Mesendoderm (in vitro differentiated cells): ENCODE results near the gene TLE3.

ENCODE experiments used
- DNase-seq: peaks from one replicate; pipeline ENCODE4 v3.0.0; 2013
- H2AK5ac ChIP-seq: 2 replicates; pipeline ENCODE4 v1.6.1; 2013; ENCODE audit warnings: low read length, inconsistent platforms
- H2BK120ac ChIP-seq: 2 replicates; pipeline ENCODE4 v1.6.1; 2013; ENCODE audit warnings: low read depth, mild to moderate bottlenecking, low read length, moderate library complexity, mixed read lengths
- H2BK15ac ChIP-seq: replicated peaks from 2 replicates; pipeline ENCODE4 v1.6.1; 2013; ENCODE audit warnings: low read depth, mild to moderate bottlenecking, moderate library complexity
- H2BK5ac ChIP-seq: 2 replicates; pipeline ENCODE4 v1.6.1; 2013; ENCODE audit warnings: low read length, inconsistent platforms
- H3K18ac ChIP-seq: 2 replicates; pipeline ENCODE4 v1.6.1; 2013; ENCODE audit warnings: mild to moderate bottlenecking, low read length, mixed read lengths
- H3K23ac ChIP-seq: one replicate; pipeline ENCODE4 v1.6.1; 2013; ENCODE audit warnings: low read length
- H3K27ac ChIP-seq: 2 replicates; pipeline ENCODE4 v1.5.1; 2013; ENCODE audit warnings: low read depth, mild to moderate bottlenecking, inconsistent platforms, low read length, moderate library complexity
- H3K27me3 ChIP-seq: 2 replicates; pipeline ENCODE4 v1.6.1; 2013; ENCODE audit warnings: low read length, control low read depth, mild to moderate bottlenecking, inconsistent platforms; ENCODE audit not compliant: insufficient read depth, poor library complexity
- H3K36me3 ChIP-seq: 2 replicates; pipeline ENCODE4 v1.6.1; 2013; ENCODE audit warnings: low read length, inconsistent platforms; ENCODE audit not compliant: control insufficient read depth, insufficient read depth
- H3K4ac ChIP-seq: one replicate; pipeline ENCODE4 v1.6.1; 2013; ENCODE audit warnings: low read depth, mild to moderate bottlenecking, low read length, moderate library complexity
- H3K4me1 ChIP-seq: 2 replicates; pipeline ENCODE4 v1.6.1; 2013; ENCODE audit warnings: low read depth, low read length, inconsistent platforms; ENCODE audit not compliant: control insufficient read depth
- H3K4me2 ChIP-seq: 2 replicates; pipeline ENCODE4 v1.6.1; 2013; ENCODE audit warnings: low read length
- H3K4me3 ChIP-seq: 2 replicates; pipeline ENCODE4 v1.5.1; 2013; ENCODE audit warnings: mild to moderate bottlenecking, low read length
- H3K56ac ChIP-seq: one replicate; pipeline ENCODE4 v1.6.1; 2013; ENCODE audit warnings: low read length
- H3K79me1 ChIP-seq: 2 replicates; pipeline ENCODE4 v1.6.1; 2013; ENCODE audit warnings: low read length, inconsistent platforms
- H3K79me2 ChIP-seq: 2 replicates; pipeline ENCODE4 v1.6.1; 2013; ENCODE audit warnings: mild to moderate bottlenecking, low read length; ENCODE audit not compliant: control insufficient read depth, insufficient read depth
- H3K9ac ChIP-seq: 2 replicates; pipeline ENCODE4 v1.6.1; 2013; ENCODE audit warnings: low read length, inconsistent platforms
- H4K5ac ChIP-seq: one replicate; pipeline ENCODE4 v1.6.1; 2013; ENCODE audit warnings: low read length
- H4K8ac ChIP-seq: one replicate; pipeline ENCODE4 v1.6.1; 2013; ENCODE audit warnings: low read depth, mild to moderate bottlenecking, control low read depth, low read length, moderate library complexity
- whole genome bisulfite sequencing: extraction: QIAGEN DNeasy Blood & Tissue Kit; methylation state at CpG from one replicate; pipeline ENCODE4 v1.1.7; 2013; ENCODE audit warnings: low lambda C conversion rate, missing lambda C conversion rate; ENCODE audit not compliant: insufficient coverage; ENCODE audit errors: extremely low coverage; 5-methylcytosine and 5-hydroxymethylcytosine counted together

The TLE3 gene

DNA sequence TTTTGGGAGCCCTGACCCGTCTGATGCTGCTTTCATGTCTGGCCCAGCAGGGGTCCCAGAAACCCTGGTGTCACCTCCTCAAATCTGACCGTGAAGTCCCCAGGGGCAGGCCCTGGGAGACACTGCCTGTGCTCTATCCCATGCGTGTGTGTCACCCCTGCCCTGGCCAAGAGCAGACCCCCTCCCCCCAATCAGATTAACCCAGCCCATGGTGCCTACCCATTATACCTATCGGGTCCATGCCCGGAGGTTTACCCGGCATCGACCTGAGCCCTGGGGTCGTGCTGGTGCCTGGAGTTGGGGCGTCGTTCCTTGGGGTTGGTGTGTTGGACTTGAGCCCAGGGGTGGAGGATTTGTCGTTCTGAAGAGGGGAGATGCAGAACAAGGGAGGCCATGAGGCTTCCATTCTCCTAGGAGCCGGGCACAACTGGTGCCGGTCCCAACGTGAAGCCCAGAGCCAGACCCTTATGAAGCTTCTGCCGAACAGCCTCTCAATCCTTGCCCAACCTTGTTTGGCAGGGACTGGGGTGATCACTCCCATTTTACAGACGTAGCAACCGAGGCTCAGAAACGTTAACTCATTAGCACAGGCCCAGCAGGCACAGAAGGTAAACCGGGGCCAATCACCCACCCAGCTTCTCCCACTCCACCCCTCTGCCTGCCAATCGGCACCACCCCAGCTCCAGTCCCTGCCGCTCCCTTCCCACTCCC lies 39.6 kb downstream of the TLE3 start:
- Histone ChIP-seq H3K79me1 (peaks cover 4% of the 10 kb centered on the region), H3K27me3 (no peaks in the 10 kb centered on the region), H3K4ac (no peak overlapping the region), H3K27ac (no peak overlapping the region), H4K5ac (no peak overlapping the region), H2AK5ac (no peak overlapping the region), H3K56ac (no peak overlapping the region), H2BK5ac (no peak overlapping the region), H3K79me2 (no peaks in the 10 kb centered on the region), H3K4me1 (no peaks in the 10 kb centered on the region), H2BK120ac (no peak overlapping the region), H4K8ac (no peak overlapping the region), H3K23ac (no peak overlapping the region), H3K18ac (no peak overlapping the region), H3K9ac (no peak overlapping the region), H3K4me3 (no peak overlapping the region), H3K4me2 (no peak overlapping the region), H2BK15ac (no peak overlapping the region), H3K36me3 (peaks cover 36% of the 10 kb centered on the region)
- DNase-seq, result no peak
- no CpG with 5 or more reads among the region's 21 CpGs for WGBS

DNA sequence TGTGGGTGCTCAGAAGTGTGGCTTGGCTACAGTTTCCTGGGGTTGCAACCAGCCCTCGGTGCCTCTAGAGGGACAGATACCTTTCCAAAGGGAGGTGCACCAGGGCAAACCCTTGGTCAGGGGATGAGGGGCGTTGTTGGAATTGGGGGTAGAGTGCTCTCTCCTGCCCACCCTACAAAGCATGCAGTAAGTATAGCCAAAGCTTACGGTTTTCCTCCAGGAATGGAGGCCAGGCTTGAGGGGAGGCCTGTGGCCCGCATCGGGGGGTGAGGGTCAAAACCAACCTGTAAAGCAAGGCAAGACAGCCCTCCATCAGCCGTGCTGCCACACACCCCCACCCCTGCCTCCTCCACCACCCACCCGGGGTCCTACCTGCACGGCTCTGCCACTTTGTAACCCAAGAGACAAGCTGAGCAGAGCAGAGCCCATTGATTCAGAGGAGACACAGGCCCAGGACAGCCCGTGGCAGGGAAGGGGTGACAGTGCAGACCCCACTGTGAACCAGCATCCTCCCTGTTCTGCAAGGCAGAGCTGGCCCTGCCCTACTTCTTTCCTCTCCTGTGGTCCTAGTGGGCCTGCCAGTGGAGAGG lies 41.5 kb downstream of the TLE3 start:
- WGBS, result no CpG with 5 or more reads among the region's 9 CpGs
- no peak overlapping the region for H3K4me3 ChIP-seq

DNA sequence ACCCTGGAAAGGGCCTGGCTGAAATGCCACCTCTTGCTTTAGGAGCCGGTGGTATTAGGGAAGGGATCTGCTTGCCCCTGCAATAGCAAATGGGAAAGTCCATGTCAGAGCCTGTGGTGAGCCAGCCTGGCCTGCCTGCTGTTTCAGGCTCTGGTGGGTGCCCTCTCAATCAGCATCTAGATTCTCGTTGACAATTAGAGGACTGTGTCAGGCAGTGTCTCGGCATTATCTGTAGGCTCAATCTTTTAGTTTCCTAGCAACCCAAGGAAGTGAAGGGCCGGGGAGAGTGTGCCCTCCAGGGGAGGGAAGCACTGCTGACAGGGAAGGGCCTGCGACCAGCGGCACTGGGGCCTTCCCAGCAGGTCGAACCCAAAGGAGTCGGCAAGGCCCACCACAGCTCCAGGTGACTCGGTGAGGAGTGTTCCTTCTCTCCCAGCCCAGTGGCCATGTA lies 42.1 kb downstream of the TLE3 start:
- no peak overlapping the region for H3K23ac ChIP-seq
- no peak overlapping the region for H3K4me3 ChIP-seq
- no peak overlapping the region for H3K18ac ChIP-seq
- H4K5ac ChIP-seq, result no peak overlapping the region
- no peak overlapping the region for H3K27ac ChIP-seq
- no peak overlapping the region for H2AK5ac ChIP-seq
- no peaks in the 10 kb centered on the region for H3K79me2 ChIP-seq
- peak; percentile 69 for DNase-seq
- H2BK15ac ChIP-seq, result no peak overlapping the region
- no peaks in the 10 kb centered on the region for H3K4me1 ChIP-seq
- no peak overlapping the region for H2BK5ac ChIP-seq
- WGBS, result no CpG with 5 or more reads among the region's 9 CpGs
- no peak overlapping the region for H3K9ac ChIP-seq
- H2BK120ac ChIP-seq, result no peak overlapping the region
- no peak overlapping the region for H3K4ac ChIP-seq
- H3K27me3 ChIP-seq, result no peaks in the 10 kb centered on the region
- H3K36me3 ChIP-seq, result peaks cover 48% of the 10 kb centered on the region
- H4K8ac ChIP-seq, result no peak overlapping the region
- peaks cover 3% of the 10 kb centered on the region for H3K79me1 ChIP-seq
- H3K56ac ChIP-seq, result no peak overlapping the region
- H3K4me2 ChIP-seq, result no peak overlapping the region

More for the DNA sequence above, 41.5 kb downstream of the TLE3 start:
- no peak overlapping the region for H3K4me2 ChIP-seq
- no peak for DNase-seq
- no peak overlapping the region for H2BK120ac ChIP-seq
- no peaks in the 10 kb centered on the region for H3K4me1 ChIP-seq
- no peak overlapping the region for H3K9ac ChIP-seq
- H3K4ac ChIP-seq, result no peak overlapping the region
- no peak overlapping the region for H2BK5ac ChIP-seq
- peaks cover 44% of the 10 kb centered on the region for H3K36me3 ChIP-seq
- H3K56ac ChIP-seq, result no peak overlapping the region
- H4K5ac ChIP-seq, result no peak overlapping the region
- H3K27me3 ChIP-seq, result no peaks in the 10 kb centered on the region
- H3K79me2 ChIP-seq, result no peaks in the 10 kb centered on the region
- H4K8ac ChIP-seq, result no peak overlapping the region
- H2BK15ac ChIP-seq, result no peak overlapping the region
- no peak overlapping the region for H3K18ac ChIP-seq
- no peak overlapping the region for H3K23ac ChIP-seq
- no peak overlapping the region for H3K27ac ChIP-seq
- no peak overlapping the region for H2AK5ac ChIP-seq
- peaks cover 4% of the 10 kb centered on the region for H3K79me1 ChIP-seq

DNA sequence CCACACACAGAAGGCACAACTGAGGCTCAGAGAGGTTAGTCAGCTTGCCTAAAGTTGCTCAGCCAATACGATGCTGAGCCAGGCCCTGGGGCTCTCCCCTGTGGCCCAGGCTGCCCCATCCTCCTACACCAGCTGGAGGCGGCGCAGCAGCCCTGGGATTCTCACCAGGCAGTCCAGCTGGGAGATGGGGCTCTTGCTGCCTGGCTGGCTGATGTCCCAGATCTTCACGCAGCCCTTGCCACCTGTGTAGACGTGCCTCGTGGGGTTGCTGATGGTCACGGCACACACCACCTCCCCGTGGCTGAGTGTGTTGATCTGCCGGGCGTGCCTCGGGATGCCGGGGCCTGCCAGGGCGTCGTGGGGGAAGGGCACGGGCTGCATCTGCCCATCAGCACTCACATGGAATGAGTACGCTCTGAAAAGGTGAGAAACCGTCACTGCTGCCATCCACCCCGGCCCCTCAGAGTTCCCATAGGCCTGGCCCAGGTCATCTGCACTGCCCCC lies 42.8 kb downstream of the TLE3 start:
- H3K79me2 ChIP-seq, result no peaks in the 10 kb centered on the region
- no peak overlapping the region for H3K23ac ChIP-seq
- no peak overlapping the region for H3K4me2 ChIP-seq
- H4K8ac ChIP-seq, result no peak overlapping the region
- H3K56ac ChIP-seq, result no peak overlapping the region
- H2BK120ac ChIP-seq, result no peak overlapping the region
- no peak overlapping the region for H3K4ac ChIP-seq
- no peaks in the 10 kb centered on the region for H3K27me3 ChIP-seq
- H3K4me1 ChIP-seq, result no peaks in the 10 kb centered on the region
- peaks cover 2% of the 10 kb centered on the region for H3K79me1 ChIP-seq
- WGBS, result no CpG with 5 or more reads among the region's 18 CpGs
- H3K4me3 ChIP-seq, result no peak overlapping the region
- H2BK5ac ChIP-seq, result no peak overlapping the region
- H3K36me3 ChIP-seq, result peaks cover 51% of the 10 kb centered on the region
- H4K5ac ChIP-seq, result no peak overlapping the region
- DNase-seq, result no peak
- no peak overlapping the region for H3K27ac ChIP-seq
- no peak overlapping the region for H2BK15ac ChIP-seq
- no peak overlapping the region for H2AK5ac ChIP-seq
- no peak overlapping the region for H3K18ac ChIP-seq
- H3K9ac ChIP-seq, result no peak overlapping the region

DNA sequence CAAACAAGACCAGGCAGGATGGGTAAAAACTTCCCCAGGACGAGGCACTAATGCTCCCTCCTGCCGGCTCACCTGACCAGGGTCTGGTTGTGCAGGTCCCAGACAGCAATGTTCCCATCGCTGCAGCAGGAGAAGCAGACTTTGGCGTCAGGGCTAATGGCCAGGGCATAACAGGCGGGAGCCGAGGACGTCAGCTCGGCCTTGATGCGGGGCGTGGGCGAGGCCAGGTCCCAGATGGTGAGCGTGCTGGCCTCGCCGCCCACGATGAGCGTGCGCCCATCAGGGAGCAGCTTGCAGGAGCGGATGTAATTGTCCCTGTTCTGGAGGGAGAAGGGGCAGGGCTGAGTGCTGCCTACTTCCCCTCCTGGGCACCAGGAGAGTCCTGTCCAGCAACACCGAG lies 43.4 kb downstream of the TLE3 start:
- no peak overlapping the region for H3K4me3 ChIP-seq
- H3K4me1 ChIP-seq, result no peaks in the 10 kb centered on the region
- H3K4ac ChIP-seq, result no peak overlapping the region
- H3K79me1 ChIP-seq, result peaks cover 2% of the 10 kb centered on the region
- no peak overlapping the region for H4K8ac ChIP-seq
- H3K56ac ChIP-seq, result no peak overlapping the region
- H4K5ac ChIP-seq, result no peak overlapping the region
- DNase-seq, result no peak
- no peak overlapping the region for H3K9ac ChIP-seq
- H3K18ac ChIP-seq, result no peak overlapping the region
- no peak overlapping the region for H2BK5ac ChIP-seq
- H3K27me3 ChIP-seq, result no peaks in the 10 kb centered on the region
- no peak overlapping the region for H3K27ac ChIP-seq
- no peaks in the 10 kb centered on the region for H3K79me2 ChIP-seq
- H3K23ac ChIP-seq, result no peak overlapping the region
- H3K4me2 ChIP-seq, result no peak overlapping the region
- H2BK15ac ChIP-seq, result no peak overlapping the region
- no peak overlapping the region for H2AK5ac ChIP-seq
- no CpG with 5 or more reads among the region's 19 CpGs for WGBS
- H2BK120ac ChIP-seq, result no peak overlapping the region
- peaks cover 51% of the 10 kb centered on the region for H3K36me3 ChIP-seq
